Skeletal muscle satellite cell (primary cell): ENCODE measurements around the gene CPSF3. TPM values are rescaled to one million over a fixed set of nuclear protein-coding genes. Genes with fewer than 3 reads are reported as not detected.

Source experiments
- H3K27me3 ChIP-seq: 2 replicates; pipeline ENCODE4 v1.7.0; 2013; ENCODE audit warnings: low read length; ENCODE audit not compliant: control insufficient read depth, insufficient read depth
- H3K36me3 ChIP-seq: 2 replicates; pipeline ENCODE4 v1.7.0; 2013; ENCODE audit warnings: mild to moderate bottlenecking, control low read depth, low read length; ENCODE audit not compliant: insufficient read depth
- H3K4me1 ChIP-seq: 2 replicates; pipeline ENCODE4 v1.7.0; 2013; ENCODE audit warnings: low read length; ENCODE audit not compliant: control insufficient read depth, insufficient read depth
- H3K4me2 ChIP-seq: 2 replicates; pipeline ENCODE4 v1.7.0; 2013; ENCODE audit warnings: mild to moderate bottlenecking, low read length
- H3K4me3 ChIP-seq: 2 replicates; pipeline ENCODE4 v1.7.0; 2013; ENCODE audit warnings: low read length
- H3K9ac ChIP-seq: 2 replicates; pipeline ENCODE4 v1.7.0; 2013; ENCODE audit warnings: mild to moderate bottlenecking, low read depth, low read length, moderate library complexity
- H3K9me3 ChIP-seq: replicated peaks from 2 replicates; pipeline ENCODE4 v1.7.0; 2013; ENCODE audit warnings: mild to moderate bottlenecking, control low read depth, low read length
- total RNA-seq: library from RNA; depleted of rRNA; stranded (reverse); fragments of >200 nt; gene quantifications from 2 replicates; pipeline ENCODE4 v1.2.3, GENCODE V29; 2012; rRNA removed

CPSF3 gene
- 54.8 and 59.4 TPM in 2 replicates for total RNA-seq

GRCh38 chr2:9423100-9423921, at the start of gene CPSF3, which contains the start of gene ITGB1BP1:
Gene CPSF3 (plus strand): TSS chr2:9423654. CDS start chr2:9423774, 120 bp downstream.
Gene ITGB1BP1 (minus strand): TSS chr2:9423528. CDS start chr2:9418697, 4,831 bp downstream.
- Histone ChIP-seq H3K27me3 (no peaks in the 10 kb centered on the region), H3K4me1 (peaks cover 19% of the 10 kb centered on the region), H3K9me3 (no peaks in the 10 kb centered on the region), H3K4me3 (peak within 1 kb of the TSS; percentile 96), H3K9ac (peak within 1 kb of the TSS; percentile 97), H3K36me3 (peaks cover 12% of the 10 kb centered on the region), H3K4me2 (peak within 1 kb of the TSS; percentile 95)

GRCh38 chr2:9374071-9374730, 49.3 kb upstream of the CPSF3 start:
- H3K4me2 ChIP-seq: no peak overlapping the region
- peaks cover 86% of the 10 kb centered on the region for H3K36me3 ChIP-seq
- no peak overlapping the region for H3K4me3 ChIP-seq
- H3K4me1 ChIP-seq: peaks cover 49% of the 10 kb centered on the region
- no peak overlapping the region for H3K9ac ChIP-seq
- no peaks in the 10 kb centered on the region for H3K27me3 ChIP-seq
- no peaks in the 10 kb centered on the region for H3K9me3 ChIP-seq

GRCh38 chr2:9375857-9376428, 47.5 kb upstream of the CPSF3 start:
- Histone ChIP-seq H3K36me3 (peaks cover 85% of the 10 kb centered on the region), H3K27me3 (no peaks in the 10 kb centered on the region), H3K4me1 (peaks cover 48% of the 10 kb centered on the region), H3K9me3 (no peaks in the 10 kb centered on the region), H3K4me3 (no peak overlapping the region), H3K4me2 (no peak overlapping the region), H3K9ac (no peak overlapping the region)

- Histone ChIP-seq H3K36me3 (peaks cover 84% of the 10 kb centered on the region), H3K4me1 (peaks cover 40% of the 10 kb centered on the region), H3K27me3 (no peaks in the 10 kb centered on the region), H3K4me2 (peak overlapping the region; percentile 58), H3K9ac (peak overlapping the region; percentile 46), H3K9me3 (no peaks in the 10 kb centered on the region), H3K4me3 (no peak overlapping the region)
These were observed 45.9 kb upstream of the CPSF3 start for GRCh38 chr2:9377461-9378097.

GRCh38 chr2:9378433-9379390, 44.7 kb upstream of the CPSF3 start:
- Histone ChIP-seq H3K4me1 (peaks cover 40% of the 10 kb centered on the region), H3K4me3 (no peak overlapping the region), H3K9ac (peak overlapping the region; percentile 46), H3K36me3 (peaks cover 84% of the 10 kb centered on the region), H3K27me3 (no peaks in the 10 kb centered on the region), H3K4me2 (peak overlapping the region; percentile 58), H3K9me3 (no peaks in the 10 kb centered on the region)

GRCh38 chr2:9379391-9379755, 44.1 kb upstream of the CPSF3 start:
- no peak overlapping the region for H3K4me2 ChIP-seq
- no peak overlapping the region for H3K9ac ChIP-seq
- no peaks in the 10 kb centered on the region for H3K9me3 ChIP-seq
- H3K36me3 ChIP-seq: peaks cover 82% of the 10 kb centered on the region
- H3K27me3 ChIP-seq: no peaks in the 10 kb centered on the region
- no peak overlapping the region for H3K4me3 ChIP-seq
- peaks cover 40% of the 10 kb centered on the region for H3K4me1 ChIP-seq

GRCh38 chr2:9380702-9381628, 42.5 kb upstream of the CPSF3 start:
- peak overlapping the region; percentile 39 for H3K4me2 ChIP-seq

GRCh38 chr2:9382604-9383235, 40.7 kb upstream of the CPSF3 start:
- Histone ChIP-seq H3K4me3 (no peak overlapping the region), H3K4me2 (no peak overlapping the region), H3K9ac (no peak overlapping the region), H3K4me1 (peaks cover 53% of the 10 kb centered on the region), H3K27me3 (no peaks in the 10 kb centered on the region), H3K9me3 (no peaks in the 10 kb centered on the region), H3K36me3 (peaks cover 77% of the 10 kb centered on the region)

More at GRCh38 chr2:9380702-9381628, 42.5 kb upstream of the CPSF3 start:
- Histone ChIP-seq H3K9ac (peak overlapping the region; percentile 35), H3K36me3 (peaks cover 82% of the 10 kb centered on the region), H3K27me3 (no peaks in the 10 kb centered on the region), H3K9me3 (no peaks in the 10 kb centered on the region), H3K4me3 (no peak overlapping the region), H3K4me1 (peaks cover 47% of the 10 kb centered on the region)

- Histone ChIP-seq H3K4me2 (no peak overlapping the region), H3K4me1 (peaks cover 36% of the 10 kb centered on the region), H3K9ac (no peak overlapping the region), H3K4me3 (no peak overlapping the region), H3K36me3 (peaks cover 80% of the 10 kb centered on the region), H3K27me3 (no peaks in the 10 kb centered on the region), H3K9me3 (no peaks in the 10 kb centered on the region)
These were observed 38.9 kb upstream of the CPSF3 start for GRCh38 chr2:9384521-9384920.
